ENCODE measurements around the gene PDE6A. TPM values are rescaled to one million over a fixed set of nuclear protein-coding genes. Genes with fewer than 3 reads are reported as not detected.

The PDE6A gene
- total RNA-seq, 6 experiments from 2014 or later, result not detected

DNA sequence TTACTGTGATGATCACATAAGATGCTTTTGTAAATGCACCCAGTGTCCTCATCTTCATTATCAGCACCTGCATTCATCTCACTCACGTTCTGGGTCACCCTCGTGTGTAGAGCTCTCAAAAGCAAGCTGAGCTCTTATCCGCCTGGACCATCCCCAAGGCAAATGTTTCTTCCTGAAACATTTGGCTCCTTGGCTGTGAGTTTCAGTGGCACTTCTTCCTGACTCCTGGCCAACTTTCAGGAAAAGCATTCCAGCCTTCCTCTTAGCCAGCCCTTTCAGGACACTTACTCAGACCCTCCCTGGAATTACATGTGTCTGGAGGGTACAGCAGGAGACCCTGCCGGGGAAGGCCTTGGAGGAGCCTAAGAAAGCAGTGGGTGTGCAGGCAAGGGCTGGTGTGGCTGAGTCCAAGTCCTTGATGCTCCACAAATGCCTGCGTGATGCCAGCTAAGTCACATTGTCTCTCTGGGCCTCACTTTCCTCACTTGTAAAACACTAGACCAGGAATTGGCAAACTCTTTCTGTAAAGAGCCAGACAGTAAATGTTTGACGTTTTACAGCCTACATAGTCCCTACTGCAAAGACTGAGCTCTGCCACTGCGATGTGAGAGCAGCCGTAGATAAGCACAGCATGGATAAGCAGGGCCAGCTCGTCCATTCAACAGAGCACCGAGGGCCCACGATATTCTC, 72.1 kb downstream of the PDE6A start:
- no peak for DNase-seq
- Mint-ChIP-seq H3K4me1 (ENCODE audit: low read depth) (no peaks in the 10 kb centered on the region), H3K27ac (no peak overlapping the region), H3K36me3 (ENCODE audit: low read depth) (no peaks in the 10 kb centered on the region), H3K27me3 (ENCODE audit: insufficient read depth) (peaks cover 29% of the 10 kb centered on the region), H3K9me3 (no peaks in the 10 kb centered on the region), H3K4me3 (no peak overlapping the region)
- TF ChIP-seq, protein P1, sequence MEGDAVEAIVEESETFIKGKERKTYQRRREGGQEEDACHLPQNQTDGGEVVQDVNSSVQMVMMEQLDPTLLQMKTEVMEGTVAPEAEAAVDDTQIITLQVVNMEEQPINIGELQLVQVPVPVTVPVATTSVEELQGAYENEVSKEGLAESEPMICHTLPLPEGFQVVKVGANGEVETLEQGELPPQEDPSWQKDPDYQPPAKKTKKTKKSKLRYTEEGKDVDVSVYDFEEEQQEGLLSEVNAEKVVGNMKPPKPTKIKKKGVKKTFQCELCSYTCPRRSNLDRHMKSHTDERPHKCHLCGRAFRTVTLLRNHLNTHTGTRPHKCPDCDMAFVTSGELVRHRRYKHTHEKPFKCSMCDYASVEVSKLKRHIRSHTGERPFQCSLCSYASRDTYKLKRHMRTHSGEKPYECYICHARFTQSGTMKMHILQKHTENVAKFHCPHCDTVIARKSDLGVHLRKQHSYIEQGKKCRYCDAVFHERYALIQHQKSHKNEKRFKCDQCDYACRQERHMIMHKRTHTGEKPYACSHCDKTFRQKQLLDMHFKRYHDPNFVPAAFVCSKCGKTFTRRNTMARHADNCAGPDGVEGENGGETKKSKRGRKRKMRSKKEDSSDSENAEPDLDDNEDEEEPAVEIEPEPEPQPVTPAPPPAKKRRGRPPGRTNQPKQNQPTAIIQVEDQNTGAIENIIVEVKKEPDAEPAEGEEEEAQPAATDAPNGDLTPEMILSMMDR (IDR thresholded peaks at IDR 0.05), result no peak

DNA sequence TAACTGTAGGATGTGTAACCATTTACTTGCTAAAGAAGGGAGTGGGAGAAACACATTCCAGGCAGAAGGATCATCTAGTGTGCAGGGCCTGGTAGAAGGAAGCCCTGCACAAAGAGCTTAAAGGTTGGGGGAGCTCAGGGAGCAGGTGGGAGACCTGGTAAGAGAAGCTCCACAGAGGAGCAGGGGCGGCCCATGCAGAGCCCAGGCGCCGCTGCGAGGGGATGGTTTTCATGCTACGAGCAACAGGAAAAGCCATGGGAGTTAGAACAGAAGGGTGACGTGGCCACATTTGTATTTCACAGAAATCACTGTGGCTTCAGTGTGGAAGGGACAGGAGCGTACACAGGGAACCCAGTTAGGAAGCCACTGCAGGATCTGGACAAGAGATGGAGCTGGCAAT, 73.1 kb downstream of the PDE6A start:
- H3K4me1 Mint-ChIP-seq (ENCODE audit: low read depth), result no peaks in the 10 kb centered on the region
- peaks cover 32% of the 10 kb centered on the region for H3K27me3 Mint-ChIP-seq (ENCODE audit: insufficient read depth)

DNA sequence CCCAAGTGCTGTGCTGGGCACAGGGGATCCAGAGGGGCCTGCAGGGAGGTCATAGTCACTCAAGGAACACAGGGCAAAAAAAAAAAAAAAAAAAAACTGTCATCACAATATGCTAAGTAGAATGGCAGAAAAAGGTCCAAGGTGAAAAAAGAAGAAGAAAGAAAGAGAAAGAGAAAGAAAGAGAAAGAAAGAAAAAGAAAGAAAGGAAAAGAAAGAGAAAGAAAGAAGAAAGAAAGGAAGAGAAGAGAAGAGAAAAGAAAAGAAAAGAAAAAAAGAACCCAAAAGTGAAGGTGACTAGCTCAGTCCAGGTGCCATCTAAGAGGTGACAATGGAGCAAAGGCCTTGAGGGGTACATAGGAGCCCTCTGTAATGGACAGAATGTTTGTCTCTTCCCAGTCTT, 73.9 kb downstream of the PDE6A start:
- TF ChIP-seq, protein P1 (IDR thresholded peaks at IDR 0.05), result no peak
- H3K36me3 Mint-ChIP-seq (ENCODE audit: low read depth), result peaks cover 8% of the 10 kb centered on the region; the same call in 1 of the 2 replicates

More for the DNA sequence above, 73.1 kb downstream of the PDE6A start:
- Mint-ChIP-seq H3K27ac (no peak overlapping the region), H3K4me3 (no peak overlapping the region), H3K9me3 (peaks cover under 1% of the 10 kb centered on the region; the same call in 1 of the 2 replicates), H3K36me3 (ENCODE audit: low read depth) (0 out of 2 replicates have a peak, but pooled peaks cover 1% of the 10 kb centered on the region)
- TF ChIP-seq, protein P1 (IDR thresholded peaks at IDR 0.05), result no peak
- no peak for DNase-seq

DNA sequence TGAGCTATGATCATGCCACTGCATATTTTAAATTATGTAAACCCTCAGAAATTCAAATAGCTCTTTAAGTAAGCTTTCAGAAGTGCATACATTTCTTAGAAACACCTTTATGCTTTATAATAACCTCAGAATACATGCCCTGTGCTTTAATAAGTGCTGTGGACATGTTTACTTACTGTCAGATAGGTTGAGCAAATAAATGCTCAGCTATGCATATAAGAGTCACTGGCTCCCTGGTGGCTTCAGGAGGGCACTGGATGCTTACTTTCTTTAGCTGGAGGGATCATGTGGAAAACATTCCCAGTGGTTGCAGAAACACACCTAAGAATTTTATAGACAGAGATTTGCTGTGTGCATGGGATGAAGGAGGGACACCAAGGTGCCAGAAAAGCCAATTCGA, 74.4 kb downstream of the PDE6A start:
- Mint-ChIP-seq H3K4me3 (no peak overlapping the region), H3K27me3 (ENCODE audit: insufficient read depth) (peaks cover 43% of the 10 kb centered on the region), H3K9me3 (peaks cover 9% of the 10 kb centered on the region; the same call in 1 of the 2 replicates), H3K27ac (no peak overlapping the region), H3K36me3 (ENCODE audit: low read depth) (peaks cover 8% of the 10 kb centered on the region; the same call in 1 of the 2 replicates), H3K4me1 (ENCODE audit: low read depth) (no peaks in the 10 kb centered on the region)
- TF ChIP-seq, protein P1 (IDR thresholded peaks at IDR 0.05), result no peak
- no peak for DNase-seq

More for the DNA sequence above, 73.9 kb downstream of the PDE6A start:
- H3K27me3 Mint-ChIP-seq (ENCODE audit: insufficient read depth), result peaks cover 39% of the 10 kb centered on the region
- H3K4me3 Mint-ChIP-seq, result no peak overlapping the region
- DNase-seq, result no peak
- no peaks in the 10 kb centered on the region for H3K4me1 Mint-ChIP-seq (ENCODE audit: low read depth)
- H3K9me3 Mint-ChIP-seq, result peaks cover 8% of the 10 kb centered on the region; the same call in 1 of the 2 replicates
- H3K27ac Mint-ChIP-seq, result no peak overlapping the region

DNA sequence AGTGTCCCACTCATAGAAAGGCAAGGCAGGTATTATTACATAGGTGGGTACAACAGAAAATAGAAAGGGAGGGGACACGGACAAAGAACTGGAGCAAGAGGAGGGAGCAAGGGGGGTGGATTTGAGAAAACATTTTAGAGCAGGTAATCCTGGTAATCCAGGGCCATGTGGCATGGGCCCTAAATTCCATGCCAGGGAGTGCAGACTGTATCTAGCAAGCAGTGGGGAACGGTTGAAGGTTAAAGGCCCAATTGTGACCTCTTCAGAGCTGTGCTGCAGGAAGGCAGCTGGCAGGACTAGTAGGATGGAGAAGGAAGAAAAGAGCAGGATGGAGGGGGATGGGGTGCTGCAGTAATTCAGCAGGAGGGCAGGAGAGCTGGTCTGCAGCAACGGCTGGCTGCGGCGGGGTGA, 75.2 kb downstream of the PDE6A start:
- H3K9me3 Mint-ChIP-seq, result peaks cover 9% of the 10 kb centered on the region; the same call in 1 of the 2 replicates
- H3K36me3 Mint-ChIP-seq (ENCODE audit: low read depth), result peaks cover 8% of the 10 kb centered on the region; the same call in 1 of the 2 replicates
- TF ChIP-seq, protein P1 (IDR thresholded peaks at IDR 0.05), result no peak
- DNase-seq, result no peak
- no peak overlapping the region for H3K4me3 Mint-ChIP-seq
- no peaks in the 10 kb centered on the region for H3K4me1 Mint-ChIP-seq (ENCODE audit: low read depth)
- H3K27me3 Mint-ChIP-seq (ENCODE audit: insufficient read depth), result peaks cover 38% of the 10 kb centered on the region
- H3K27ac Mint-ChIP-seq, result no peak overlapping the region

Measured in HFFc6 (cell line).